ENCODE measurements around the gene INTS11. TPM values are rescaled to one million over a fixed set of nuclear protein-coding genes. Genes with fewer than 3 reads are reported as not detected.
A peak's percentile ranks its signal among the peaks of the same experiment; 100 is the strongest.

Gene INTS11
- total RNA-seq, 6 experiments from 2014 or later: 35.1 to 52.4 (median 43.5) TPM

DNA sequence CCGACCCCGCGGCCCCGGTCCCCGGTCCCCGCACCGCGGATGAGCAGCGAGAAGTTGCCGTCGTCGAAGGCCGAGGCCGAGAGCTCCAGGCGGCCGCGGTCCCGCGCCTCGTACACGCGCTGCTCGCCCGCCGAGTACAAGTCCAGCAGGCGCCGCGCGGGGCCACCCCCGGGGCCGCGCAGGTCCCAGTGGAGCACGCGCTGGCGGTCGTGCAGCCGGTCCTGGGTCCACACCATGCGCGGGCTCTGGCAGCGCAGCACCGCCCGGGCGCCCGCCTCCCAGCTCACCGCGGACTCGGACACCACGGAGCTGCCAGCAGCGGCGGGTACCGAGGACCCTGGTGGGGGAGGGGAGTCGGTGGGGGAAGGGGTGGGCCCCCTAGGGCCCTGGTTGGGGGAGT is 31.0 kb upstream of the INTS11 start:
- peak; percentile 8 to 35 (median 12) for ATAC-seq
- Histone ChIP-seq H3K9me3 (no peaks in the 10 kb centered on the region), H3K4me1 (no peaks in the 10 kb centered on the region), H3K27ac (no peak overlapping the region), H3K36me3 (no peaks in the 10 kb centered on the region), H3K4me3 (no peak overlapping the region), H3K27me3 (peaks cover 0 to 5% of the 10 kb centered on the region in 2 donors)
- TF ChIP-seq POLR2A (IDR thresholded peaks at IDR 0.05): no peak
- TF ChIP-seq, protein P1, sequence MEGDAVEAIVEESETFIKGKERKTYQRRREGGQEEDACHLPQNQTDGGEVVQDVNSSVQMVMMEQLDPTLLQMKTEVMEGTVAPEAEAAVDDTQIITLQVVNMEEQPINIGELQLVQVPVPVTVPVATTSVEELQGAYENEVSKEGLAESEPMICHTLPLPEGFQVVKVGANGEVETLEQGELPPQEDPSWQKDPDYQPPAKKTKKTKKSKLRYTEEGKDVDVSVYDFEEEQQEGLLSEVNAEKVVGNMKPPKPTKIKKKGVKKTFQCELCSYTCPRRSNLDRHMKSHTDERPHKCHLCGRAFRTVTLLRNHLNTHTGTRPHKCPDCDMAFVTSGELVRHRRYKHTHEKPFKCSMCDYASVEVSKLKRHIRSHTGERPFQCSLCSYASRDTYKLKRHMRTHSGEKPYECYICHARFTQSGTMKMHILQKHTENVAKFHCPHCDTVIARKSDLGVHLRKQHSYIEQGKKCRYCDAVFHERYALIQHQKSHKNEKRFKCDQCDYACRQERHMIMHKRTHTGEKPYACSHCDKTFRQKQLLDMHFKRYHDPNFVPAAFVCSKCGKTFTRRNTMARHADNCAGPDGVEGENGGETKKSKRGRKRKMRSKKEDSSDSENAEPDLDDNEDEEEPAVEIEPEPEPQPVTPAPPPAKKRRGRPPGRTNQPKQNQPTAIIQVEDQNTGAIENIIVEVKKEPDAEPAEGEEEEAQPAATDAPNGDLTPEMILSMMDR (IDR thresholded peaks at IDR 0.05): no peak
- intact Hi-C loops (cut with DNase I): no loop called here
- WGBS (ENCODE audit: insufficient coverage, low coverage, low lambda C conversion rate, missing lambda C conversion rate): 0% methylated on average over 16 of the region's 52 CpGs
- peak in 1 of 3 donors; percentile 26 for DNase-seq

DNA sequence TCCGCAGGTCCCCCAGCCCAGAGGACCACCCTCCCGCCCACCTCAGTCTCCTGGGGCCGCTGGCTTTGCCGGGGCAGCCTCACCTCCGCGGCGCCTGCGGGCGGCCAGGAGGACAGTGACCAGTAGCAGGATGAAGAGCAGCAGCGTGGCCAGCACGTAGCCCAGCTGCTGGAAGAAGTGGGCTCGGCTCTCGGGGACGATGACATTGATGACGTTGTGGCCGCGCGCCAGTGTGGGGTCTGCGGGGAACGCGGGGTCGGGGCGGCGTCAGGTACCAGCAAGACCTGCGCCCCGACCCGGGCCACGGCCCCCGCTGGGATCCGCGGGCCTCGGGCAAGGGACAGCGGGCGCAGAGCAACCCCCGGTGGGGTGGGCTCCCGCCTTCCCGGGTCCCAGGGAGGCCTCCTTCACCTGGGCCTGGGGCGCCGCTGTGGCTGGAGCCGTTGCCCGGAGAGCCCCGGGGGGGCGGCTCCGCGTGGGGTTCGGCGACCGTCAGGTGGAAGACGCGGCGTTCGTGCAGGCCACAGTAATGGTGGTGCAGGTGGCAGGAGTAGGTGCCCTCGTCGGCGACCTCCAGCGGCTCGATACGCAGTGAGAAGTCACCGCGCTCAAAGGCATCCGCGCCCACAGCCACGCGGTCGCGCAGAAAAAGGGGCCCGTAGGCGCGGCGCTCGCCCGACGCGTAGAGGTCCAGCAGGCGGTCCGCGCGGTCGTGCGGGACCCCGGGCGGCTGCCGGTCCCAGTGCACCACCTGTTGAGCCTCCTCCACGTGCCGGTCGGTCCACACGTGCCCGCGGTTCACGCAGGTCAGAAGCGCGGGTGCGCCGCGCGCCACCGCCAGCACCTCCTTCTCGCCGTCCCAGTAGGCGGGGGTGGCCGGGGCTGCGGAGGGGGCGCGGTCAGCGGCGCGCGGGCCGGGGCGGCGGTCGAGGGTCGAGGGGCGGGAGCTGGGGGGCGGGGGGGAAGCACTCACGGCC is 30.1 kb upstream of the INTS11 start:
- no peak for ATAC-seq

DNA sequence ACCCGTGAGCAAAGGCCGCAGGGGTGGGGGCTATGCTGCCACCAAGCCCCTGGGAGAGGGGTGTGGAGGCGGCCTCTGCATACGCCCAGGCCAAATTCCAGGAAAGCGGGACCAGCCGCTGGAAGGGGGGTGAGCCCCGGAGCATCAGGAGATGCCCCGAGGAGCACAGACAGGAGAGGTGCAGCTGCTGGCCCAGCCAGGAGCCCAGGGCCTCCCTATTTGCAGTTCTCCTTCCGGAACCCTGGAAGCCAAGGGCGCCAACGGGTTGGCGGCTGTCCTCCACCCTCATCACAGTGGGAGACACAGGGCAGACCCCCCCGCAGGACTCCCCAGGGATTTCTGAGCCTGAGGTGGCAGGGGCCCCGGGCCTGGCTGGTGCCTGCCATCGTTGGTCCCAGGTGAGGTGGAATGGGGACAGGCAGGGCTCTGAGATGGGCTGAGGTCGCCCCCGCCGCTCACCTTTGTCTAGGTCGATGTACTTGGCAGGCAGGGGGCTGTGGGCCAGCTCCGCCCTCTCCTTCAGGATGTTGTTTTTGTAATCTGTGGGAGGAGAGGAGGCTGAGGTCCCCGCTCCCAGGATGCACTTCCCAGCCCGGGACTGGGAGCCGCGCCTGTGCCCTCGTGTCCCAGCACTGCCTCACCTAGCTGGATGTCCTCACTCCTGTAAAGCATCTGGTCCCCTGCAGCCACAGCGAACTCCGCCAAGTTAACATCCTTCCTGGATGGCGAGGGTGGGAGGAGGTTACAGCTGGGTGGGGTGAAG is 29.1 kb upstream of the INTS11 start:
- no peak for TF ChIP-seq POLR2A (IDR thresholded peaks at IDR 0.05)
- TF ChIP-seq, protein P1 (IDR thresholded peaks at IDR 0.05): no peak
- H3K27me3 ChIP-seq: peaks cover 0 to 5% of the 10 kb centered on the region in 2 donors
- no peak overlapping the region for H3K27ac ChIP-seq
- no peaks in the 10 kb centered on the region for H3K9me3 ChIP-seq
- intact Hi-C loops (cut with DNase I): no loop called here
- no peaks in the 10 kb centered on the region for H3K36me3 ChIP-seq
- no peak overlapping the region for H3K4me3 ChIP-seq
- WGBS (ENCODE audit: insufficient coverage, low coverage, low lambda C conversion rate, missing lambda C conversion rate): 18% methylated on average over 9 of the region's 28 CpGs
- no peak for ATAC-seq
- H3K4me1 ChIP-seq: no peaks in the 10 kb centered on the region
- DNase-seq: no peak

More for the DNA sequence above, 30.1 kb upstream of the INTS11 start:
- peak in 1 of 3 donors; percentile 14 for DNase-seq
- intact Hi-C loops (cut with DNase I): no loop called here
- peaks cover 0 to 5% of the 10 kb centered on the region in 2 donors for H3K27me3 ChIP-seq
- no peak overlapping the region for H3K27ac ChIP-seq
- 43% methylated on average over 6 of the region's 116 CpGs for WGBS (ENCODE audit: insufficient coverage, low coverage, low lambda C conversion rate, missing lambda C conversion rate)
- H3K4me3 ChIP-seq: no peak overlapping the region
- no peak for TF ChIP-seq POLR2A (IDR thresholded peaks at IDR 0.05)
- TF ChIP-seq, protein P1 (IDR thresholded peaks at IDR 0.05): no peak
- no peaks in the 10 kb centered on the region for H3K9me3 ChIP-seq
- no peaks in the 10 kb centered on the region for H3K36me3 ChIP-seq
- H3K4me1 ChIP-seq: no peaks in the 10 kb centered on the region

DNA sequence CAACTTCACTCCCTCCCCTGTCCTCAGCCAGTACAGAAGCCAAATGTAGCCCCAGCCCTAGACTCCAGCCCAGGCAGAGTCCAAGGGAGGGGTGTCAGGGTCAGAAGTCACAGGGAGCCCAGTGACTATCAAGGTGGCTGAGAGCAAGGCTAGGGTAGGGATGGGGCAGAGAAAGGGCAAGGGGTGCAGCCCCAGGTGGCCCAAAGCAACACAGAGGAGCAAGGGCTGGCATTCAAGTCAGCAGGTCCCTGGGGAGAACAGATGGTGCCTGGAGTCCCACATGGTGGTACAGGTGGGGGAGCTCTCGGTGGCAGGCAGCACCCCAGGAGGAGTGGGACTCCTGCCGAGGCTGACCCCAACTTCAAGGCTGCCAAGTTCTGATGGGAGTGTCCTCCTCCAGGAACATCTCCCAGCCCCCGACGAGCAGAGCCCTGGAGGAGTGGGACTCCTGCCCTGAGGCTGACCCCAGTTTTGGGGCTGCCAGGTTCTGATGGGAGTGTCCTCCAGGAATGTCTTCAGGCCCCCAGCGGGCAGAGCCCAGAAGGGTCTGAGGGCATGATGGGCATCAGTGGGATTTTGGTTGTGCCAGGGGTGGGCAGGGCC is 28.4 kb upstream of the INTS11 start:
- no peak for ATAC-seq

More for the DNA sequence above, 28.4 kb upstream of the INTS11 start:
- no peak overlapping the region for H3K27ac ChIP-seq
- H3K4me1 ChIP-seq: peaks cover 0 to 2% (median 0%) of the 10 kb centered on the region in 4 donors
- no peaks in the 10 kb centered on the region for H3K9me3 ChIP-seq
- 0% methylated on average over 1 of the region's 5 CpGs for WGBS (ENCODE audit: insufficient coverage, low coverage, low lambda C conversion rate, missing lambda C conversion rate)
- H3K27me3 ChIP-seq: peaks cover 0 to 5% of the 10 kb centered on the region in 2 donors
- H3K36me3 ChIP-seq: no peaks in the 10 kb centered on the region
- no peak for TF ChIP-seq POLR2A (IDR thresholded peaks at IDR 0.05)
- TF ChIP-seq, protein P1 (IDR thresholded peaks at IDR 0.05): no peak
- no peak overlapping the region for H3K4me3 ChIP-seq
- intact Hi-C loops (cut with DNase I): no loop called here
- DNase-seq: no peak

Data from right lobe of liver (tissue), 6 donors.